Natural killer cell (primary cell): ENCODE measurements around the gene CMSS1. TPM values are rescaled to one million over a fixed set of nuclear protein-coding genes. Genes with fewer than 3 reads are reported as not detected.

Source experiments
- ATAC-seq, 3 donors: fragments of 150-1000 bp in 2 of 3; fragments of 200-7000 bp in 1 of 3; cut with Tn5 transposase; 1 replicate in 1 of 3; 2 replicates in 2 of 3; pipeline ENCODE4 v1.10.0; 2021; ENCODE audit warnings: mild to moderate bottlenecking in 2 of 3, moderate library complexity in 2 of 3
- DNase-seq, 2 donors: peaks; one replicate each; pipeline versions ENCODE4 v3.0.0 to v3.0.0-alpha.2; 2013 to 2021; ENCODE audit warnings: mixed read lengths in 1 of 2
- H3K27ac ChIP-seq: one replicate; pipeline ENCODE4 v1.5.1; 2013; ENCODE audit warnings: mild to moderate bottlenecking, low read length
- H3K27me3 ChIP-seq: one replicate; pipeline ENCODE4 v1.6.1; 2013; ENCODE audit warnings: low read length; ENCODE audit not compliant: control insufficient read depth, insufficient read depth
- H3K36me3 ChIP-seq: one replicate; pipeline ENCODE4 v1.6.1; 2013; ENCODE audit warnings: low read length; ENCODE audit not compliant: control insufficient read depth, insufficient read depth
- H3K4me1 ChIP-seq: one replicate; pipeline ENCODE4 v1.6.1; 2013; ENCODE audit warnings: low read length; ENCODE audit not compliant: control insufficient read depth, insufficient read depth
- H3K4me3 ChIP-seq: one replicate; pipeline ENCODE4 v1.5.1; 2013; ENCODE audit warnings: low read length
- H3K9me3 ChIP-seq: one replicate; pipeline ENCODE4 v1.6.1; 2013; ENCODE audit warnings: low read length; ENCODE audit not compliant: control insufficient read depth, insufficient read depth
- H3K27ac Mint-ChIP-seq, 2 donors: one replicate each; pipeline ENCODE4 v1.8.0; 2022; ENCODE audit warnings: mild to moderate bottlenecking in 2 of 2, mixed read lengths in 2 of 2, moderate library complexity in 1 of 2
- H3K27me3 Mint-ChIP-seq, 2 donors: one replicate each; pipeline ENCODE4 v1.8.0; 2022; ENCODE audit warnings: low read depth in 2 of 2, mixed read lengths in 2 of 2
- H3K36me3 Mint-ChIP-seq: one replicate; pipeline ENCODE4 v1.8.0; 2022; ENCODE audit warnings: mixed read lengths
- H3K4me1 Mint-ChIP-seq, 2 donors: one replicate each; pipeline ENCODE4 v1.8.0; 2022; ENCODE audit warnings: mixed read lengths in 2 of 2
- H3K4me3 Mint-ChIP-seq: one replicate; pipeline ENCODE4 v1.8.0; 2022; ENCODE audit warnings: mild to moderate bottlenecking, moderate library complexity, mixed read lengths
- H3K9me3 Mint-ChIP-seq, 2 donors: one replicate each; pipeline ENCODE4 v1.8.0; 2022; ENCODE audit warnings: mixed read lengths in 2 of 2
- WGBS: methylation state at CpG from one replicate; pipeline ENCODE4 v1.1.7; 2013; ENCODE audit warnings: missing lambda C conversion rate; ENCODE audit not compliant: insufficient coverage; 5-methylcytosine and 5-hydroxymethylcytosine counted together
- intact Hi-C: fragments of 100-400 bp; cut with micrococcal nuclease; formaldehyde crosslinking; loops from one replicate; pipeline ENCODE4 v1.14.2; 2022
- total RNA-seq, 4 donors: library from RNA; stranded (reverse); fragments of 120-200 nt in 1 of 4; gene quantifications; one replicate each; pipeline versions ENCODE4 v1.2.3 to v1.2.4, GENCODE V29; 2013 to 2022
- TF ChIP-seq, protein P1 (sequence below): fragments of 200-600 bp; IDR thresholded peaks from one replicate; pipeline ENCODE4 v1.8.0; 2022; ENCODE audit warnings: antibody characterized with exemption

CMSS1 gene
- total RNA-seq, 3 donors from 2014 or later (not counting 1 experiment from before 2014, with no cell fraction given): 7.8 to 12.7 (median 9.2) TPM

DNA sequence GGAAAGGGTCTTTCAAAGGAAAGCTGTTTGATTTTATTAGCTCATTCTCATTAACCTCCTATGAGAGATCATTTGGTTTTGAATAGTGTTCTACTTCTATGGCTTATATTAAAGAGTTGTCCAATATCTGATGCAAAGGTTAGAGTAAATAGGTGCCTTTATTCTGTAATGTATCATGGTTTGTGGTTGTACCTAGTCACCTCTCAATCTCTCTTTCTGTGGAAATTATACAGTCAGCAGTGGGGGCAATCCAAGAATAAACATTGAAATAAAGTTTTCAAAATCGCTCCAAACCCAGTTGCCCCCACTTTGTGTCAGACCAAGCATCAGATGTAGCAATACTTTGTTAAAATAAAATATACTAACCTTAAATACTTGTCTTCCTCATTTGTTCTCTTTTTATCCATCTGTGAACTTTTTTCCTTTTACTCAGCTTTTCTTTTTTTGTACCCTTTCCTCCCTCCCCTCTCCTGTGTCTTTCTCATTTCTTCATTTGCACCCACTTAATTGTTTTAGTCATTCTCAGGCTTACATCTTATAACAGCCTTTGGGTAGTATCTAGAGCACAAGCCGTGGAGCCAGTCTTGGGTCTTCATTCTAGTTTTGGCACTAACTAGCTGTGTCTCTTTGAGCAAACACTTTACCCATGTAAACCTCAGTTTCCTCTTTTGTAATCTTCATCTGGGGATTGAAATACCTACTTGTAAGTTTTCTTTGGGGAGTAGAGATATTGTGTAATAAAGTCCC, 16.7 kb downstream of the CMSS1 start:
- H3K4me3 Mint-ChIP-seq: no peak overlapping the region
- Histone ChIP-seq H3K9me3 (no peaks in the 10 kb centered on the region), H3K4me3 (no peak overlapping the region), H3K27ac (no peak overlapping the region), H3K36me3 (no peaks in the 10 kb centered on the region), H3K27me3 (no peaks in the 10 kb centered on the region), H3K4me1 (no peaks in the 10 kb centered on the region)
- intact Hi-C loops: no loop called here
- no peak overlapping the region for H3K27ac Mint-ChIP-seq
- WGBS: 93% methylated on average over 2 of the region's 2 CpGs
- H3K9me3 Mint-ChIP-seq: no peaks in the 10 kb centered on the region
- no peaks in the 10 kb centered on the region for H3K27me3 Mint-ChIP-seq
- H3K36me3 Mint-ChIP-seq: no peaks in the 10 kb centered on the region
- TF ChIP-seq, protein P1, sequence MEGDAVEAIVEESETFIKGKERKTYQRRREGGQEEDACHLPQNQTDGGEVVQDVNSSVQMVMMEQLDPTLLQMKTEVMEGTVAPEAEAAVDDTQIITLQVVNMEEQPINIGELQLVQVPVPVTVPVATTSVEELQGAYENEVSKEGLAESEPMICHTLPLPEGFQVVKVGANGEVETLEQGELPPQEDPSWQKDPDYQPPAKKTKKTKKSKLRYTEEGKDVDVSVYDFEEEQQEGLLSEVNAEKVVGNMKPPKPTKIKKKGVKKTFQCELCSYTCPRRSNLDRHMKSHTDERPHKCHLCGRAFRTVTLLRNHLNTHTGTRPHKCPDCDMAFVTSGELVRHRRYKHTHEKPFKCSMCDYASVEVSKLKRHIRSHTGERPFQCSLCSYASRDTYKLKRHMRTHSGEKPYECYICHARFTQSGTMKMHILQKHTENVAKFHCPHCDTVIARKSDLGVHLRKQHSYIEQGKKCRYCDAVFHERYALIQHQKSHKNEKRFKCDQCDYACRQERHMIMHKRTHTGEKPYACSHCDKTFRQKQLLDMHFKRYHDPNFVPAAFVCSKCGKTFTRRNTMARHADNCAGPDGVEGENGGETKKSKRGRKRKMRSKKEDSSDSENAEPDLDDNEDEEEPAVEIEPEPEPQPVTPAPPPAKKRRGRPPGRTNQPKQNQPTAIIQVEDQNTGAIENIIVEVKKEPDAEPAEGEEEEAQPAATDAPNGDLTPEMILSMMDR: no peak
- H3K4me1 Mint-ChIP-seq: no peaks in the 10 kb centered on the region
- DNase-seq (no peak), ATAC-seq (no peak)

DNA sequence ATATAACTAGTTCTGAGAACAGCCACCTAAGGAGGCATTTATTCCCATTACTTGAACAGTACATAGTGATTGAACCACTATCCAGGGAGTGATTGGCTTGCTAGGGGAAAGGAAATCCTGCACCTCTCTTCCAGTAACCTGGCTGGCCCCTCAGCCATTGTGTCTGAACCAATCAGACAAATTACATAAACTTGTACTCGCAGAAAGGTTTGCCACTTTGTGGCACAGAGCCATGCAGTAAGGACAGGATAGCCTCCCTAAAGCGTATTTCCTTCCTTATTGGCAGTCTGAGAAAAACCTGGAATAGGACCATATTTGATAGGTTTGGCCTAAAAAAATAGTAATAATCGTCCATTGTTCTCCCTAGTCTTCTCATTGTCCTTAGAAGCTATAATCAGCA, 19.0 kb downstream of the CMSS1 start:
- Histone ChIP-seq H3K27me3 (no peaks in the 10 kb centered on the region), H3K36me3 (no peaks in the 10 kb centered on the region), H3K27ac (no peak overlapping the region), H3K4me3 (no peak overlapping the region), H3K4me1 (no peaks in the 10 kb centered on the region), H3K9me3 (no peaks in the 10 kb centered on the region)
- no peaks in the 10 kb centered on the region for H3K9me3 Mint-ChIP-seq
- no peak for DNase-seq
- no peaks in the 10 kb centered on the region for H3K36me3 Mint-ChIP-seq
- intact Hi-C loops: no loop called here
- H3K27ac Mint-ChIP-seq: no peak overlapping the region
- H3K4me1 Mint-ChIP-seq: no peaks in the 10 kb centered on the region
- no peak overlapping the region for H3K4me3 Mint-ChIP-seq
- TF ChIP-seq, protein P1: no peak
- no peaks in the 10 kb centered on the region for H3K27me3 Mint-ChIP-seq
- ATAC-seq: no peak
- WGBS: 97% methylated on average over 2 of the region's 3 CpGs

DNA sequence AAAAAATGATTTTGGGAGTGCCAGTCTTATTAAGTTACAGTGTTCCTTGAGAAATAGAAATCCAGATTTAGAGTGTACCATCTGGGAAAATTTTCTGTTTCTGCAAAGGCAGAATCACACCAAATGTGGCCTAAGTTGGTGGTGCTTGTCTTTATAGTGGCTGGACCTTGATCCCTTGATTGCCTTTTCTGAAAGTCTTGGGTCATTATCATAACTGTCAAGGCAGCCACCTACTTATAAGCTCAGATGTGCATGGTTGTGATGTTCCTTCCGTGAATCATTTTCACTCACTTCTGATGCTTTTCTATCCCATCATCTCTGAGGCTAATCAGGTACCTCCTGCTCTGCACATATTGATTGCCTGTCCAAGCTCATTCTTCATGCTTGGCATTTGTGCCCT, 20.1 kb downstream of the CMSS1 start:
- intact Hi-C loops: no loop called here
- no peak overlapping the region for H3K4me3 ChIP-seq
- H3K9me3 ChIP-seq: no peaks in the 10 kb centered on the region
- DNase-seq (no peak), ATAC-seq (no peak)
- TF ChIP-seq, protein P1: no peak
- no peaks in the 10 kb centered on the region for H3K27me3 ChIP-seq
- Mint-ChIP-seq H3K4me1 (no peaks in the 10 kb centered on the region), H3K36me3 (no peaks in the 10 kb centered on the region), H3K9me3 (no peaks in the 10 kb centered on the region), H3K4me3 (no peak overlapping the region), H3K27me3 (no peaks in the 10 kb centered on the region), H3K27ac (no peak overlapping the region)
- WGBS: 92% methylated on average over 1 of the region's 1 CpG
- no peaks in the 10 kb centered on the region for H3K4me1 ChIP-seq
- no peaks in the 10 kb centered on the region for H3K36me3 ChIP-seq
- H3K27ac ChIP-seq: no peak overlapping the region

DNA sequence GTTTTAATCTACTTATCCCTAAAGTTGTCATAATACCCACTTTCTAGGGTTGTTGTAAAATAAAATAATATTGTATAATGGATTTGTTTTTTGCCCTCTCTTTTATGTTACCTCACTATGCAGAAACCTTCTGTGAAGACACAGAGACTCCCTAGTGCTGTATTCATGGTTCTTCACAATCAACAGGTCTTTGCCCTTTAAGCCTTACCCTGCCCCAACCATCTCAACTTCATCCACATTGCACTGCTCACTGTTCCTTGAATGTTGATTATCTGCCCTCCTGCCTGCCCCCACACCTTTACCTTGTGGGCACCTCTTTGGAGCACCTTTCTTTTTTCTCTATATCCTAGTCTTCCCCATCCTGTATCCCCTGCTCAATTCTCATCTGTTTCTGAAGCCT, 21.1 kb downstream of the CMSS1 start:
- Histone ChIP-seq H3K9me3 (no peaks in the 10 kb centered on the region), H3K36me3 (no peaks in the 10 kb centered on the region), H3K27ac (no peak overlapping the region), H3K27me3 (no peaks in the 10 kb centered on the region), H3K4me3 (no peak overlapping the region), H3K4me1 (no peaks in the 10 kb centered on the region)
- DNase-seq (no peak), ATAC-seq (no peak)
- Mint-ChIP-seq H3K4me1 (no peaks in the 10 kb centered on the region), H3K4me3 (no peak overlapping the region), H3K36me3 (no peaks in the 10 kb centered on the region), H3K27ac (no peak overlapping the region), H3K9me3 (no peaks in the 10 kb centered on the region), H3K27me3 (no peaks in the 10 kb centered on the region)
- intact Hi-C loops: no loop called here
- TF ChIP-seq, protein P1: no peak
